Spleen (tissue), 11 donors: ENCODE results near the gene CD200R1. TPM values are rescaled to one million over a fixed set of nuclear protein-coding genes. Genes with fewer than 3 reads are reported as not detected.

Source experiments
- DNase-seq: peaks from one replicate; pipeline ENCODE4 v3.0.0-alpha.2; 2020
- H3K27ac ChIP-seq, 8 donors: fragments of 200-600 bp; sonication (generic) in 7 of 8; 1 replicate in 4 of 8; 2 replicates in 4 of 8; pipeline versions ENCODE4 v1.5.0 to v1.8.0; 2016 to 2021; ENCODE audit warnings: inconsistent platforms in 4 of 8, mild to moderate bottlenecking in 4 of 8, moderate library complexity in 1 of 8
- H3K27me3 ChIP-seq, 7 donors: fragments of 200-600 bp; sonication (generic) in 6 of 7; replicated peaks in 1 of 7; 1 replicate in 4 of 7; 2 replicates in 3 of 7; pipeline versions ENCODE4 v1.5.0 to v1.8.0; 2016 to 2021; ENCODE audit warnings: inconsistent platforms in 3 of 7, mild to moderate bottlenecking in 1 of 7
- H3K36me3 ChIP-seq, 6 donors: fragments of 200-600 bp; sonication (generic) in 5 of 6; 1 replicate in 4 of 6; 2 replicates in 2 of 6; pipeline versions ENCODE4 v1.5.0 to v1.8.0; 2016 to 2021; ENCODE audit warnings: inconsistent platforms in 2 of 6
- H3K4me1 ChIP-seq, 6 donors: fragments of 200-600 bp; sonication (generic) in 5 of 6; 1 replicate in 3 of 6; 2 replicates in 3 of 6; pipeline versions ENCODE4 v1.5.0 to v1.8.0; 2016 to 2021; ENCODE audit warnings: inconsistent platforms in 3 of 6
- H3K4me3 ChIP-seq, 8 donors: fragments of 200-600 bp; sonication (generic) in 7 of 8; 1 replicate in 4 of 8; 2 replicates in 4 of 8; pipeline versions ENCODE4 v1.5.0 to v1.8.0; 2016 to 2021; ENCODE audit warnings: inconsistent platforms in 4 of 8, mild to moderate bottlenecking in 4 of 8, moderate library complexity in 2 of 8
- H3K9me3 ChIP-seq, 8 donors: fragments of 200-600 bp; sonication (generic) in 7 of 8; 1 replicate in 4 of 8; 2 replicates in 4 of 8; pipeline versions ENCODE4 v1.5.0 to v1.8.0; 2016 to 2021; ENCODE audit warnings: inconsistent platforms in 4 of 8
- CTCF ChIP-seq, 11 experiments: fragments of 200-600 bp in 7 of 11; fragments of 450-650 bp in 4 of 11; sonication (generic) in 4 of 11; IDR thresholded peaks in 8 of 11; conservative IDR thresholded peaks in 3 of 11; 1 replicate in 7 of 11; 2 replicates in 4 of 11; pipeline versions ENCODE4 v1.4.0 to v1.8.0; 2016 to 2021; ENCODE audit warnings: antibody characterized with exemption in 11 of 11, inconsistent platforms in 4 of 11, mild to moderate bottlenecking in 1 of 11
- POLR2A ChIP-seq, 3 donors: fragments of 450-650 bp; IDR thresholded peaks; one replicate each; pipeline ENCODE4 v1.5.1; 2017; ENCODE audit warnings: antibody characterized with exemption in 3 of 3, mild to moderate bottlenecking in 1 of 3
- POLR2AphosphoS5 ChIP-seq, 3 donors: sonication (generic); formaldehyde crosslinking; IDR thresholded peaks; one replicate each; pipeline ENCODE4 v1.5.1; 2017; ENCODE audit warnings: antibody characterized with exemption in 3 of 3
- WGBS, 5 donors: extraction: QIAGEN DNeasy Blood & Tissue Kit in 3 of 5; methylation state at CpG; one replicate each; pipeline versions ENCODE4 v1.1.5 to v1.1.7; 2013 to 2018; 5-methylcytosine and 5-hydroxymethylcytosine counted together
- intact Hi-C: fragments of 100-400 bp; cut with DNase I; formaldehyde crosslinking; loops from one replicate; pipeline ENCODE4 v1.15.0; 2023; ENCODE audit warnings: low total_unique reads
- polyA plus RNA-seq, 3 donors: library from polyadenylated mRNA; stranded (reverse); fragments of 200-250 nt; gene quantifications; one replicate each; pipeline ENCODE4 v1.2.1, GENCODE V29; 2013
- total RNA-seq, 7 donors: library from RNA; depleted of rRNA in 3 of 7; stranded (reverse); fragments of >200 nt in 3 of 7; fragmentation: NEBNext Ultra II Directional in 4 of 7; extraction: Animal tissue kit (Norgen Biotek cat#: 25700) in 4 of 7; gene quantifications; one replicate each; pipeline versions ENCODE4 v1.1.0 to v1.2.1, GENCODE V29; 2016 to 2021
- donor health status: healthy with polysubstance abuse.
- donor health status: DM: no; HTN: no; CAD: no; lungs with moderate emphysema.
- donor health status: DM: no; HTN: no; CAD: no.
- donor health status: Bipolar disorder and iron deficiency.
- donor health status: healthy.
- donor health status: DM: no; HTN: no; CAD: no.
- donor health status: DM: yes; HTN: yes; CAD: no.

CD200R1 gene
- total and polyA plus RNA-seq, 10 donors: 0.91 to 14.0 (median 9.9) TPM

- DNase-seq: no peak
- peak overlapping the region in 2 of 8 donors; percentile 53 to 70 for H3K27ac ChIP-seq
- TF ChIP-seq POLR2AphosphoS5 (IDR thresholded peaks at IDR 0.05): no peak
- TF ChIP-seq CTCF (IDR thresholded peaks at IDR 0.05 in 8 of 11, conservative IDR thresholded peaks at IDR 0.05 in 3 of 11): no peak
- no peak for TF ChIP-seq POLR2A (IDR thresholded peaks at IDR 0.05)
- H3K36me3 ChIP-seq: no peaks in the 10 kb centered on the region
- peak overlapping the region in 1 of 8 donors; percentile 46 for H3K4me3 ChIP-seq
- WGBS, 5 donors: 50 to 67% (median 57%) methylated on average over 2 of the region's 2 CpGs
- H3K27me3 ChIP-seq: no peaks in the 10 kb centered on the region
- intact Hi-C loops: no loop called here
- peaks cover 0 to 27% (median 25%) of the 10 kb centered on the region in 8 donors for H3K9me3 ChIP-seq
- H3K4me1 ChIP-seq: peaks cover 0 to 22% (median 13%) of the 10 kb centered on the region in 6 donors
Measured at GRCh38 chr3:112873632-112874031, 101.3 kb downstream of the CD200R1 start.

- Histone ChIP-seq H3K36me3 (no peaks in the 10 kb centered on the region), H3K4me3 (no peak overlapping the region), H3K27ac (no peak overlapping the region), H3K9me3 (peaks cover 0 to 31% (median 25%) of the 10 kb centered on the region in 8 donors), H3K27me3 (no peaks in the 10 kb centered on the region), H3K4me1 (peaks cover 0 to 22% (median 13%) of the 10 kb centered on the region in 6 donors)
- TF ChIP-seq CTCF (IDR thresholded peaks at IDR 0.05 in 8 of 11, conservative IDR thresholded peaks at IDR 0.05 in 3 of 11): no peak
- no peak for TF ChIP-seq POLR2AphosphoS5 (IDR thresholded peaks at IDR 0.05)
- no peak for TF ChIP-seq POLR2A (IDR thresholded peaks at IDR 0.05)
- intact Hi-C loops: no loop called here
- 77 to 95% (median 91%) methylated on average over 3 of the region's 3 CpGs for WGBS, 5 donors
- no peak for DNase-seq
Measured at GRCh38 chr3:112871735-112872134, 103.2 kb downstream of the CD200R1 start.

Other genes with a start within 250 kb of the CD200R1 start
- not detected for gene CD200R1L, start 128.2 kb downstream of the CD200R1 start, total RNA-seq
- not detected for gene CD200R1L, start 128.2 kb downstream of the CD200R1 start, polyA plus RNA-seq
- 10 to 100 TPM; 12.2 to 27.9 (median 14.8) TPM for gene GTPBP8, start 15.9 kb upstream of the CD200R1 start, total RNA-seq
- gene GTPBP8, start 15.9 kb upstream of the CD200R1 start, polyA plus RNA-seq: 1 to 10 TPM; 5.1 to 7.7 (median 7.4) TPM
- gene BOC, start 236.5 kb upstream of the CD200R1 start, total RNA-seq: 10 to 100 TPM in 6 of 7 donors, 1 to 10 TPM in 1; 8.8 to 21.9 (median 16.6) TPM
- gene BOC, start 236.5 kb upstream of the CD200R1 start, polyA plus RNA-seq: 1 to 10 TPM; 1.5 to 1.7 (median 1.6) TPM